GM18520 (cell line): ENCODE measurements around the gene ZNF653.

Experiments
- ATAC-seq: cut with Tn5 transposase; IDR thresholded peaks from one replicate; pipeline ENCODE4 v1.9.1; 2021; ENCODE audit not compliant: unreplicated experiment

The ZNF653 gene

GRCh38 chr19:11505504-11506100, at the start of gene ZNF653:
ZNF653 (minus strand) TSS chr19:11505839; CDS start chr19:11505786, 53 bp downstream.
- peak; percentile 35 for ATAC-seq

- no peak for ATAC-seq
These were observed 49.6 kb upstream of the ZNF653 start for GRCh38 chr19:11555246-11555645.

GRCh38 chr19:11554160-11554559, 48.5 kb upstream of the ZNF653 start:
- ATAC-seq, result no peak

- ATAC-seq, result no peak
These were observed 47.2 kb upstream of the ZNF653 start for GRCh38 chr19:11552666-11553372.

- ATAC-seq, result no peak
These were observed 46.1 kb upstream of the ZNF653 start for GRCh38 chr19:11551603-11552235.

GRCh38 chr19:11550265-11550664, 44.6 kb upstream of the ZNF653 start:
- no peak for ATAC-seq

- no peak for ATAC-seq
These were observed 43.8 kb upstream of the ZNF653 start for GRCh38 chr19:11549386-11549953.

GRCh38 chr19:11547929-11548700, 42.5 kb upstream of the ZNF653 start:
- no peak for ATAC-seq

- ATAC-seq, result no peak
These were observed 35.6 kb upstream of the ZNF653 start for GRCh38 chr19:11541238-11541637.

- ATAC-seq, result no peak
These were observed 35.0 kb upstream of the ZNF653 start for GRCh38 chr19:11540645-11541044.

GRCh38 chr19:11539495-11540365, 34.1 kb upstream of the ZNF653 start:
- ATAC-seq, result no peak

GRCh38 chr19:11538232-11539036, 32.8 kb upstream of the ZNF653 start, which contains the start of gene CNN1:
CNN1 (plus strand) TSS chr19:11538851; CDS start chr19:11538928, 77 bp downstream.
- ATAC-seq, result no peak

- ATAC-seq, result peak; percentile 50
These were observed 30.4 kb upstream of the ZNF653 start for GRCh38 chr19:11535792-11536595.

- no peak for ATAC-seq
These were observed 29.3 kb upstream of the ZNF653 start for GRCh38 chr19:11534948-11535347.

GRCh38 chr19:11534538-11534937, 28.9 kb upstream of the ZNF653 start:
- ATAC-seq, result no peak

GRCh38 chr19:11530432-11530831, 24.8 kb upstream of the ZNF653 start:
- ATAC-seq, result no peak

- ATAC-seq, result peak; percentile 98
These were observed 23.1 kb upstream of the ZNF653 start, which contains the start of gene ECSIT for GRCh38 chr19:11528551-11529341. ECSIT (minus strand) TSS chr19:11529134; CDS start chr19:11519170, 9,964 bp downstream.
